Immature natural killer cell (primary cell): Measurements from ENCODE around the gene INTS13. TPM values are rescaled to one million over a fixed set of nuclear protein-coding genes. Genes with fewer than 3 reads are reported as not detected.
"Not testable (repeated sequence)": the region's sequence is repeated elsewhere in the genome, so short reads cannot be mapped to it uniquely, and the experiment has no call there.

Experiments
- DNase-seq, 3 donors: peaks; one replicate each; pipeline ENCODE4 v3.0.0; 2022; ENCODE audit warnings: mixed read lengths in 1 of 3
- H3K27ac Mint-ChIP-seq, 6 donors: one replicate each; pipeline ENCODE4 v1.8.0; 2020; ENCODE audit warnings: mixed read lengths in 6 of 6, mild to moderate bottlenecking in 5 of 6, inconsistent platforms in 4 of 6, moderate library complexity in 3 of 6
- H3K27me3 Mint-ChIP-seq, 3 donors: one replicate each; pipeline ENCODE4 v1.8.0; 2020 to 2021; ENCODE audit warnings: low read depth in 3 of 3, mild to moderate bottlenecking in 3 of 3, mixed read lengths in 3 of 3, moderate library complexity in 3 of 3, inconsistent platforms in 1 of 3
- H3K36me3 Mint-ChIP-seq, 3 donors: one replicate each; pipeline ENCODE4 v1.8.0; 2020; ENCODE audit warnings: mixed read lengths in 3 of 3, inconsistent platforms in 2 of 3, mild to moderate bottlenecking in 2 of 3
- H3K4me1 Mint-ChIP-seq, 2 donors: one replicate each; pipeline ENCODE4 v1.8.0; 2020; ENCODE audit warnings: inconsistent platforms in 2 of 2, mild to moderate bottlenecking in 2 of 2, mixed read lengths in 2 of 2, moderate library complexity in 1 of 2
- H3K4me3 Mint-ChIP-seq, 5 donors: one replicate each; pipeline ENCODE4 v1.8.0; 2020; ENCODE audit warnings: mild to moderate bottlenecking in 5 of 5, mixed read lengths in 5 of 5, inconsistent platforms in 3 of 5, moderate library complexity in 3 of 5
- H3K9me3 Mint-ChIP-seq, 6 donors: one replicate each; pipeline ENCODE4 v1.8.0; 2020; ENCODE audit warnings: mild to moderate bottlenecking in 6 of 6, mixed read lengths in 6 of 6, inconsistent platforms in 4 of 6, moderate library complexity in 3 of 6
- polyA plus RNA-seq, 3 donors: library from polyadenylated mRNA; unstranded; fragments of 300-500 nt; fragmentation: Illumina TruSeq; gene quantifications; one replicate each; pipeline ENCODE4 v1.2.3, GENCODE V29; 2021

Gene INTS13
- polyA plus RNA-seq, 3 donors from 2014 or later, result 11.4 to 27.2 (median 21.9) TPM

DNA sequence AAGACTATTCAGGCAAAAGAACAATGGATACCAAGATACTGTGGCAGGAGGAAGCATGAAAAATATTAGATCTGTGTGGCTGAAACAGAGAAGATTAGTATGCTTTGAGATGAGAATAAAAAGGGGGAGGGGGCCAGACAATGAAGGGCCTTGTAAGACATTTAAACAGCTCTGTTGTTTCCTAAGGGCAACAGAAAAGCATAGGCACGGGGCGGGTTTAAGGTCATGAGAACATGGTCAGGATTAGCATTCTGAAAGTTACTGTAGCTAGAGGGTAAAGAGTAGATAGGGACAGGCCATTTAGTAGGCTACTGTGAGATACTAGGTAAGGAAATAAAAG is 18.6 kb downstream of the INTS13 start:
- no peak overlapping the region for H3K4me3 Mint-ChIP-seq
- H3K36me3 Mint-ChIP-seq, result peaks cover 28 to 46% (median 30%) of the 10 kb centered on the region in 3 donors
- H3K27ac Mint-ChIP-seq, result no peak overlapping the region
- peaks cover 0 to 1% (median 0%) of the 10 kb centered on the region in 3 donors for H3K27me3 Mint-ChIP-seq
- no peak for DNase-seq
- no peaks in the 10 kb centered on the region for H3K9me3 Mint-ChIP-seq
- no peaks in the 10 kb centered on the region for H3K4me1 Mint-ChIP-seq

DNA sequence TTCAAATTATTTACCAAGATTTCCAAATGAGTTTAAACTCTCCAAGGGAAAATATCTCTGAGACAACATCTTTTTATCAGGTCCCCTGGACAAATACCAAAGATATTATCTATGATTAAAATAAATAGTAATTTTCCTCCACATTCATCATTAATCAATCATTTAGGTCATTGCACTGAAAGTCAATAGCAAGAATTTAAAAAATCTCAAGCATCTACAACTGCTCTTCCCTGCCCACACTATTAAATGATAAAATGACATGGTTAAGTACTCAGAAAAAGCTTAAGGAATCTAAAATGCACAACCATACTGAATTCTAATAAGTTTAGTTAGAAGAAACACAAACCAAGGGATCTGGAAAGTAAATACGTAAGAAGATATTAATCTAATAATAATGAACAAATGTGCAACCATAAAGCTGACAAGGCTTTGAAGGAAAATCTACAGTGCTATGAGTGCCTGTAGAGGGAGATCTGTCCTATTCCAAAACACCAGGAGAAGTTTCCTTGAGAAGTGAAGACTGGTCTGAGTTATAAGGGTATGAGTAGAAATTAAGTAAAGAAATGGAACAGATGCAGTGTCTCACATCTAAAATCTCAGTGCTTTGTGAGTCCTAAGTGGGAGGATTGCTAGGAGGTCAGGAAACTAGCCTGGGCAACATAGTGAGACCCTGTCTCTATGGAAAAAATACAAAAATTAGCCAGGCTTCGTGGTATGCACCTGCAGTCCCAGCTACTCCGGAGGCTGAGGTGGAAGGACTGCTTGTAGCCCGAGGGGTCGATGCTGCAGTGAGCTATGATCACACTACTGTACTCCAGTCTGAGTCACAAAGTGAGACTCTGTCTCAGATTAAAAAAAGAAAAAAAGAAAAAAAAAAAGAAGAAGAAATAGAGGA is 19.2 kb downstream of the INTS13 start:
- Mint-ChIP-seq H3K9me3 (no peaks in the 10 kb centered on the region), H3K27ac (no peak overlapping the region), H3K4me3 (no peak overlapping the region), H3K4me1 (no peaks in the 10 kb centered on the region), H3K27me3 (peaks cover 0 to 1% (median 0%) of the 10 kb centered on the region in 3 donors), H3K36me3 (peaks cover 28 to 45% (median 31%) of the 10 kb centered on the region in 3 donors)
- no peak for DNase-seq

DNA sequence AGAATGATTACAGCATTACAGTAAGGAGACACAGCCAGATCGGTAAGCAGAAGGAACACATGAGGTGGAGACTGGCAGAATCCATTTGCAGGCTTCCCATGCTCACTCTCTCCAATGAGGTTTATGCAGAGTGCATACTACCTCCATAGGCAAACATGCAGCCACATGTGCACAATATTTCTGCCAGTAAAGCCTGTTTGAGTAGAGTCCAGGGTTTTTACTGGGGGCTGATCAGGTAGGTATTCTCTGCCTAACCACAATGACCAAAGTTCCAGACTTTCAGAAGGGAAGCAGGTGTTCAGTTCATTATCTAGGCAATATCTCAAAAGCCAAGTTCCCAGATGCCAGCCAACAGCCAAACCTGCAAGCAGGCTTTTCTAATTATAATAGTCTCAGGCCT is 31.1 kb downstream of the INTS13 start:
- no peak for DNase-seq
- no peak overlapping the region for H3K4me3 Mint-ChIP-seq
- H3K27me3 Mint-ChIP-seq, result no peaks in the 10 kb centered on the region
- H3K9me3 Mint-ChIP-seq, result peaks cover 0 to 2% (median 0%) of the 10 kb centered on the region in 6 donors
- H3K27ac Mint-ChIP-seq, result peak overlapping the region in 3 of 6 donors; percentile 13 to 43 (median 22)
- H3K4me1 Mint-ChIP-seq, result no peaks in the 10 kb centered on the region
- peaks cover 37 to 60% (median 40%) of the 10 kb centered on the region in 3 donors for H3K36me3 Mint-ChIP-seq

DNA sequence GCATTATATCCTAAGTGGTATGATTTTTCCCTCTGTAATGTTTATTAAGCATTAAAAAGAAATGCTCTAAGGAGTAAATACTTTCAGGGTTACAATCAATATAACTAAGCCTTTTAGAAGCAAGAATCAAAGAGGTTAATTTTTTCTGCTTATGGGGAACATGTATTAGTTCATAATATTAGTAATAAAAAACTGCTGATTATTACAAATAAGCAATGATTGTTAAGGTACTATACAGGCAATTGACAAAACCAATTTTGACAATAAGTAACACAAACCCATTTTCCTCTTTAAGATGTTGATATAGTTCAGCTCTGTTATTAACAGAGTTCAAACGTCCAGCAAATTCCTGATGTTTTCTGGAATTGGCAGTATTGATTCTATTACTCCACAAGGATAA is 31.8 kb downstream of the INTS13 start:
- no peak overlapping the region for H3K27ac Mint-ChIP-seq
- H3K9me3 Mint-ChIP-seq, result peaks cover 0 to 2% (median 0%) of the 10 kb centered on the region in 6 donors
- H3K27me3 Mint-ChIP-seq, result peaks cover 0 to under 1% (median 0%) of the 10 kb centered on the region in 3 donors
- no peak for DNase-seq
- no peak overlapping the region for H3K4me3 Mint-ChIP-seq
- H3K4me1 Mint-ChIP-seq, result no peaks in the 10 kb centered on the region
- peaks cover 39 to 63% (median 44%) of the 10 kb centered on the region in 3 donors for H3K36me3 Mint-ChIP-seq

- not testable (repeated sequence) for H3K27me3 Mint-ChIP-seq, H3K4me1 Mint-ChIP-seq, H3K27ac Mint-ChIP-seq, DNase-seq, H3K9me3 Mint-ChIP-seq, H3K4me3 Mint-ChIP-seq
- peaks cover 43 to 68% (median 55%) of the 10 kb centered on the region in 3 donors for H3K36me3 Mint-ChIP-seq
Observed at GRCh38 chr12:26903396-26903795, 34.4 kb downstream of the INTS13 start.

DNA sequence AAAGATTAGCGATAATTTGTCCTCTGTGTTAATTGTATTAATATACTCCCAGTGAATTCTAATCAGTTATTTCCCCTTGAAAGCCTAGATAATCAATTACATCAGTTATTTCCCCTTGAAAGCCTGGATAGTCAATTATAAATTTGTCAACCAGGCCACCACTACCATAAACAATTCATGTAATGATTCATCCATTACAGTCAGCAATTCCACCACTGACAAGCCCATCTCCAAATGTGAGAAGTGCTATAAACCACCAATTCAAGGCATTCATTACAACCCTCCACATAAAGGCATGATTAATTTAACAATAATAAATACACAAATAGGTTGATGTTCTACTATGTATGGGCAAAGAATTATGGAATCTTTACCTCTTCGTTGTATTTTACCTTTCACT is 40.9 kb downstream of the INTS13 start:
- DNase-seq, result no peak
- Mint-ChIP-seq H3K27ac (no peak overlapping the region), H3K9me3 (no peaks in the 10 kb centered on the region), H3K4me3 (no peak overlapping the region), H3K36me3 (peaks cover 20 to 24% (median 21%) of the 10 kb centered on the region in 3 donors), H3K4me1 (no peaks in the 10 kb centered on the region), H3K27me3 (peaks cover 0 to 1% (median 0%) of the 10 kb centered on the region in 3 donors)

DNA sequence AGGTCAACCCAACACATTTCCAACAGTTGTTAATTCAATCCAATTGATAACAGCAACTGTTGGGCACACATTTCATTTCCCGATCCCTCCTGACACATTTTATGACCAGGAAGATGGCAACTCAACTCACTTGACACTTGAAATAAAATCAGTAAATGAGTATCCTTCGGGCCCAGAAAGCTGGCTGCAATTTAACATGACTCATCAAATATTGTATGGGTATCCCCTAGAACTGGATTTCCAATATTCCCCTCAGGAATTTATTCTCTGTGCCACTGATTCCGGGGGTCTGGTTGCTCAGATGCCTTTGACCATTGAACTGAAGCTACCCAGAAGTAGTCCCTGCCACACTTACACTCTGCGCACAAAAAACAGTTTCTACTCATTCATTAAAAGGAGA is 42.1 kb downstream of the INTS13 start:
- Mint-ChIP-seq H3K27me3 (no peaks in the 10 kb centered on the region), H3K4me1 (no peaks in the 10 kb centered on the region), H3K36me3 (peaks cover 10 to 15% (median 10%) of the 10 kb centered on the region in 3 donors), H3K27ac (no peak overlapping the region), H3K9me3 (no peaks in the 10 kb centered on the region), H3K4me3 (no peak overlapping the region)
- no peak for DNase-seq

- Mint-ChIP-seq H3K27me3 (peaks cover 0 to 5% (median 0%) of the 10 kb centered on the region in 3 donors), H3K9me3 (no peaks in the 10 kb centered on the region), H3K36me3 (no peaks in the 10 kb centered on the region), H3K4me1 (no peaks in the 10 kb centered on the region), H3K27ac (no peak overlapping the region), H3K4me3 (no peak overlapping the region)
- no peak for DNase-seq
Observed at GRCh38 chr12:26891704-26892103, 46.1 kb downstream of the INTS13 start.

- DNase-seq, result no peak
- Mint-ChIP-seq H3K4me3 (no peak overlapping the region), H3K36me3 (no peaks in the 10 kb centered on the region), H3K9me3 (no peaks in the 10 kb centered on the region), H3K4me1 (no peaks in the 10 kb centered on the region), H3K27ac (no peak overlapping the region), H3K27me3 (peaks cover 0 to 5% (median 2%) of the 10 kb centered on the region in 3 donors)
Observed at GRCh38 chr12:26890784-26891183, 47.0 kb downstream of the INTS13 start.

GRCh38 chr12:26884765-26885576 is 52.8 kb downstream of the INTS13 start:
- Mint-ChIP-seq H3K4me3 (peak overlapping the region; percentile 23 to 77 (median 53)), H3K9me3 (peaks cover 0 to 2% (median 0%) of the 10 kb centered on the region in 6 donors), H3K27ac (peak overlapping the region in 1 of 6 donors; percentile 84), H3K36me3 (no peaks in the 10 kb centered on the region), H3K27me3 (peaks cover 2 to 13% (median 8%) of the 10 kb centered on the region in 3 donors), H3K4me1 (peaks cover 4 to 12% of the 10 kb centered on the region in 2 donors)
- DNase-seq, result peak; percentile 75 to 83 (median 80)

- no peak overlapping the region for H3K4me3 Mint-ChIP-seq
- H3K36me3 Mint-ChIP-seq, result no peaks in the 10 kb centered on the region
- H3K4me1 Mint-ChIP-seq, result peaks cover 4 to 12% of the 10 kb centered on the region in 2 donors
- H3K27ac Mint-ChIP-seq, result no peak overlapping the region
- no peak for DNase-seq
- H3K27me3 Mint-ChIP-seq, result peaks cover 2 to 8% (median 8%) of the 10 kb centered on the region in 3 donors
- peaks cover 0 to 2% (median 0%) of the 10 kb centered on the region in 6 donors for H3K9me3 Mint-ChIP-seq
Observed at GRCh38 chr12:26880625-26881024, 57.2 kb downstream of the INTS13 start.

DNA sequence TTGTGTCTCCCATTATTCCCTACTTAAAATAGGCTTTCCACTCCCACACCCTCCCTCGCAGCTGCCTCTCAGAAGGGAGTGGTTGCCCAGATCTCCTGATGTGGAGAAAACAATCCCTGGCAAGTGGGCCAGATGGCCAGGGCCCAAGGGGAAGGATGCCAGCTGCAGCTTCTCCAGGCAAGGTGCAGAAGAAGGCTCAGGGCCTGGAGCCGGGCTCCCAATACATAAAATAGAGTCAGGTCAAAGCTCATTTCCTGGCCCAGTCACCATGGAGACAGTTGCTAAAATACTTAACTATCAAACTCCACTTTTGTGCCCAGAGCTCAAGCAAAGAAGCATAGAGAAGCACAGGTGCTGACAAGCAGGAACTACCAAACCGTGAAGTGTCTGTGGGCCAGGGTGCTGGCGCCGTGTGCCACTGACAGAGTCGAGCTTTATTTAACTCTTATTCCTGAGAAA is 59.1 kb downstream of the INTS13 start:
- Mint-ChIP-seq H3K27ac (no peak overlapping the region), H3K9me3 (peaks cover 0 to 2% (median 0%) of the 10 kb centered on the region in 6 donors), H3K36me3 (peaks cover 0 to 4% (median 0%) of the 10 kb centered on the region in 3 donors), H3K4me3 (no peak overlapping the region), H3K27me3 (peaks cover 2 to 4% (median 3%) of the 10 kb centered on the region in 3 donors), H3K4me1 (peaks cover 0 to 6% of the 10 kb centered on the region in 2 donors)
- no peak for DNase-seq

DNA sequence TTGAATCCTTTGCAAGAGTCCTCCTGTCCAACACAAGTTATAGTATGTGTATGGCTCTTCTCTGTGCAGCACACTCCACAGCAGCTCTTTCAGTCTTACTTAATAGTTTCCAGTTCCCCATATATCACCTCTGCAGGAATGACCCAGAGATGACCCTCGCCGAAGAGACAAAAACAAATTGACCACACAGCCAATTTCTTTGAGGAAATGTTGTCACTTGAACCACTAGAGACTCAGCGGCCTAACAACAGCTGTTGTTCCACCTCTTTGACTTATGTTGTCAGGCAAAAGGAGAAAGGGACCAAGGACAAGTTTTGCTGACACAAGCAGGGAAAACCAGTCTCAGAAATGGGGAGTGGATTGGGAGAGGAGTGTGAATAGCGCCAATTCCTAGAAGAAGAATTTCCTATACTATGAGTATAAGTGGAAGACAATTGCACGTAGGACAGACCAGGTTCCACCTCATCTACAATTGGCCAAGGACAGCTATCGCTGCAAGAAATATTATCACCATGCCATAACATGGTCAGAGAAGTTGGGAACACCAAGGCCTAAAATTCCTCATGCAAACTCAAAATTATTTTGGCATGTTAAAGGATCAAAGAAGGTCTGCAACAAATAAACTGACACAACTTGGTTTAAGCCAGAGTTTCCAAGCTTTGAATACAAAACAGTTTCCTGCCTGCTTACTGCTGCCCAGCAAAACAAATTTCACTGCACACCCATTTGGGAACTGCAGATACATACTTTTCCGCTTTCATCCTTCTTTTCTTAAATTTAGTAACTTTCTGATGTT is 63.1 kb downstream of the INTS13 start:
- peaks cover 7 to 18% of the 10 kb centered on the region in 2 donors for H3K4me1 Mint-ChIP-seq
- H3K9me3 Mint-ChIP-seq, result no peaks in the 10 kb centered on the region
- peaks cover 0 to 2% (median 2%) of the 10 kb centered on the region in 3 donors for H3K27me3 Mint-ChIP-seq
- H3K4me3 Mint-ChIP-seq, result no peak overlapping the region
- DNase-seq, result no peak
- H3K36me3 Mint-ChIP-seq, result peaks cover 0 to 4% (median 0%) of the 10 kb centered on the region in 3 donors
- H3K27ac Mint-ChIP-seq, result peak overlapping the region in 1 of 6 donors; percentile 19
